H1 (cell line): ENCODE measurements around the gene RNF43. TPM values are rescaled to one million over a fixed set of nuclear protein-coding genes. Genes with fewer than 3 reads are reported as not detected.

ENCODE experiments used
- USF2 ChIP-seq: IDR thresholded peaks from 2 replicates; pipeline ENCODE4 v1.6.1; 2011; ENCODE audit warnings: low read length, improper control_type of control experiment
- polyA plus RNA-seq, 7 experiments: library from polyadenylated mRNA; depleted of rRNA in 3 of 7; stranded (reverse) in 5 of 7; unstranded in 2 of 7; fragments of >200 nt in 5 of 7; fragments of 200-250 nt in 2 of 7; gene quantifications; 1 replicate in 5 of 7; 2 replicates in 1 of 7; 4 replicates in 1 of 7; pipeline versions ENCODE4 v1.2.1 to v1.2.3, GENCODE V29; 2011 to 2013; ENCODE audit warnings: missing spikeins in 2 of 7, mixed read lengths in 2 of 7
- total RNA-seq: library from RNA; stranded (reverse); fragmentation: NEBNext Ultra II Directional; extraction: Animal tissue kit (Norgen Biotek cat#: 25700); gene quantifications from 2 replicates; pipeline ENCODE4 v1.2.1, GENCODE V29; 2021

Gene RNF43
- total and polyA plus RNA-seq, 2 of the 8 experiments (the other 6 are each of a cell fraction or from before 2014, with no cell fraction given): 0.89 to 1.5 TPM

- no peak for TF ChIP-seq USF2
Observed at GRCh38 chr17:58387834-58388233, 29.5 kb downstream of the RNF43 start (continued).
